GM21526 (cell line): ENCODE results near the gene RALGAPA1.
"Not testable (repeated sequence)": the region's sequence is repeated elsewhere in the genome, so short reads cannot be mapped to it uniquely, and the experiment has no call there.

Experiments used
- ATAC-seq: cut with Tn5 transposase; IDR thresholded peaks from one replicate; pipeline ENCODE4 v1.9.1; 2021; ENCODE audit warnings: moderate library complexity; ENCODE audit not compliant: unreplicated experiment, low FRiP score

Gene RALGAPA1

DNA sequence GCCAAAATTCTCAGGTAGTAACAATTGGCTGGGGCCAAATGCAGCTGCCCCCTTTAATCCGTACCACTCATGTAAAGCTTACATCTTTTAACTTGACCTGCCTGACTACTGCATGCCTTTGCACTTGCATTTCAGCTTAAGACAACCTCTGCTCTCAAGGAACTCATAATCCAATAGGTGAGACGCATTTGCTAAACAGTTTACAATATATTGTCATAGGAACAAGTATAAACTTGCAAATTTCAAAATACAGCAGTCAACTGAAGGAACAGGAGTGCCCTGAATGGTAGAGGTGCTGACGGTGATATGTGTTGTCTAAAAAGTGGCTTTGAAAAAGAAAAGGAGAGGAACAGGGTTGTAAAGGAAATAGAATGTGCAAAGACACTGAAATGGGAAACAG, 13.4 kb upstream of the RALGAPA1 start:
- ATAC-seq: no peak

DNA sequence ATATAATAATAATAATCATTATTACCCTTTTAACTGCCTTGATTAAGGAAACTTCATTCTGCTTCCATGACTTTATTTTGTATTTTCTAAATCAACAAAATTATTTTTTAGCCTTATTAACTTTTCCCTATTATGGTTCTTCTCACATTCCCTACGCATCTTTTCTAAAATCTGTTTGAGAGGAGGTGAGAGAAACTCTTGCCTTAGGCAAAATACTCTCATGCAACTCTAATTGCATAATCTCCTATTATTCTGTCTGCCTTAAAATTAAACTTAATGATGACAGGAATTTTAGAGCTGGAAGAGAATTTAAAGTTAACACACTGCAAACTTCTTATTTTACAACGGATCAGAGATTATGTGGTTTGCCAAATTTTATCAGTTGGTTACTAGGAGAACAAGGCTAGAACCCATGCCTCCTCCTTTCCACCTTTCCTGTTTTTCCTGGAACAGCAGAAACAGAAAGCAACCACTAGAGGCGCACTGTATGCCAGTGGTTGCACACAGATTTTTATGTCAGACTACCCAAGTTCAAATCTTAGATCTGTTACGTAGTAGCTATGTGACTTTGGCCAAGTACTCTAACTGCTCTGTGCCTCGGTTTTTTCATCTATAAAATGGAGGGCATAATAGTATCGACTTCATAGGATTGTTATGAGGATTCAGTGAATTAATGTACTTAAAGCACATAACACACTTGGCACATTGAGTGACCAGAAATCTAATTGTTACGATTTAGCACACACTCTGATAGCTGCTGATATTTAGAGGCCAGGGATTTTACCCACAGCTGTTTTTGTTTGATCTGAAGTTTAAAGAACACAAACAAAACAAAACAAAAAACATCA, 12.7 kb upstream of the RALGAPA1 start:
- ATAC-seq: no peak

DNA sequence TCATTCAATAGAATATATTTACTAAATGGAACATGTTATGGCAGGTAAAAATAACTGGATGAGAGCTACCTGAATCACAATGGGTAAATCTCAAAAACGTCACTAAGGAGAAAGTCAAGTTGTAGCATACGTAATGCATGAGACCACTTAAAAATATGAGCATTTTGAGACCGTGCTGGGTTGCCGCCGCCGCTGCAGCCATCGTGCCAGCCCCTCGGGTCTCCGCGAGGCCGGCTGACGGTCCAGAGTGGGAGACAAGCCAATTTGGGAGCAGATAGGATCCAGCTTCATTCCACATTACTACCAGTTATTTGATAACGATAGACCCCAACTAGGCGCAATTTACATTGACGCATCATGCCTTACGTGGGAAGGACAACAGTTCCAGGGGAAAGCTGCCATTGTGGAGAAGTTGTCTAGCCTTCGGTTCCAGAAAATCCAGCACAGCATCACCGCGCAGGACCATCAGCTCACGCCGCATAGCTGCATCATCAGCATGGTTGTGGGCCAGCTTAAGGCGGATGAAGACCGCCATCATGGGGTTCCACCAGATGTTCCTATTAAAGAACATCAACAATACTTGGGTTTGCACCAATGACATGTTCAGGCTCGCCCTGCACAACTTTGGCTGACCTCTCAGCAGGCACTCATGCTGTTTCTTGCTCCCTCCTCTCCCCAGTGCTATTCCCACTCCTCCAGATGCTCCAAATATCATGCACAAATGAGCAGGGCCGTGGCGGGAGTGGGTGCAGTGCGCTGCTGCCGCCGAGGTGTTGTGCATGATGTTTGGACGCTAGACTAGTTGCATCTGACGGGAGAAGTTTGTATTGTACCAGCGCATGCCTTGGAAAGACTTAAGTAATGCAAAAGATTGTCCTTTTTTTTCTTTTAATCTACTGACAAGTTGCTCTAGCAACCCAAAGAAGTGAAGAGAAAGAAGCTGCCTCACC, 10.8 kb upstream of the RALGAPA1 start:
- no peak for ATAC-seq

DNA sequence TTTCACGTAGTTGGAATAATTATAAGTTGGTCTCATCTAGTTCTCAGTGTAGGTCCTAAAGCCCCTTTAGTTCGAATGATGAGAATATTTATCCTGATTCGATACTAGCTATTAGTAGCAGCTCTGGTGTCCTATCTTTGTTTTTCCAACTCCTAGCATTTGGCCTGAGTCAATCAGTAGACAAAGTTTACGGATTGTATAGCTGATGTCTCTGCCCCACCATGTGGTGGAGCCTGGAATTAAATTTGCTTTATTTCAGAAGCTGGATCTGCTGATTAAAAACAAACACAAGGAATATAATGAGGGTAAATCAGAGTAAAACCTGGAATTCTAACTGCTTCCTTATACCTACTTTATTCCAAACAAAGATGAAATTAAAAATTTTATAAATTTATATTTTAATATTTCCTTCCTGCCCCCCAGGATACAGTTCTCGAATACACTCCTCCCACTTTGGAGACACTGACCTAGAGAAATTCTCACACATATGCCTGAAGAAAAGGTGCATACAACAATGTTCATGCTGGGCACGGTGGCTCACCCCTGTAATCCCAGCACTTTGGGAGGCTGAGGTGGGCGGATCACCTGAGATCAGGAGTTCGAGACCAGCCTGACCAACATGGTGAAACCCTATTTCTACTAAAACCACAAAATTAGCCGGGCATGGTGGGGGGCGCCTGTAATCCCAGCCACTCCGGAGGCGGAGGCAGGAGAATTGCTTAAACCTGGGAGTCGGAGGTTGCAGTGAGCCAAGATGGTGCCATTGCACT, 9.4 kb upstream of the RALGAPA1 start:
- no peak for ATAC-seq

- ATAC-seq: peak; percentile 63
Observed at GRCh38 chr14:35814371-35815005, 5.4 kb upstream of the RALGAPA1 start.

DNA sequence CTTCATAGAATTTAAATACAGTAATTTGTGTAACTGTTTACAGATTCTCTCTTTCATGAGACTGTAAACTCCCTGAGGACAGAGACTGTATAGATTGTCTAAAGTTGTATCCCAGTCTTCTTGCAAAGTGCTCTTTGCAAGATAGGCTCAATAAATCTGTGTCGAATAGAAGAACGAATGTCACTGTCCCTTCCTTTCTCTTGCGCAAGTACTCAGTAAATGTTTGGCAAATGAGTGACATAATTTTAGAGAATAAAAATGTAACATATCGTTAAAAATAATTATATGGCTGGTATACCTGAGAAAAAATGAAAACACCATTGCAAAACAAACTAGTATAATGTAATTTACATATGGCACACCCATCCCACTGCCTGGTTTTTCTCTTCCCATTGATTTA, 1.9 kb upstream of the RALGAPA1 start:
- ATAC-seq: no peak

DNA sequence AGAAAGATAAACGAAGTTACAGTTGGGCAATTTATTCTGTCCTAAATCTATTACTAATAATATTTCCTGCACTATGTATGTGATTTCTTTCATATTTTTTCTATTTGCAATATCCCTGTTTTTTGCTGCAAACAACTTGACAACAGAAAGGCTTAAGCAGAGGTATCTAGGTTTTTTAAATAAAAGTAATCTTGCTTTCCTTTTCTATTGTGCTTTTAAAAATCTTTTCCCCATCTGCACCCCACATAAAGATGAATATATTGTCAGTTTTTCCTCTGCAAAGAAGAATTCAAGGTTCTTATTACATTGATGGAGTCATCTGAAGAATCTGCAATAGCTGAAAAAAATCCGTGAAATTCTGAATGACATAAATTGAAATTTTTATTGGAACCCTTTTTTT, 502 bp upstream of the RALGAPA1 start:
- ATAC-seq: no peak

GRCh38 chr14:35808076-35808637, 938 bp downstream of the RALGAPA1 start:
- no peak for ATAC-seq

GRCh38 chr14:35807131-35807961, 1.7 kb downstream of the RALGAPA1 start:
- ATAC-seq: no peak

DNA sequence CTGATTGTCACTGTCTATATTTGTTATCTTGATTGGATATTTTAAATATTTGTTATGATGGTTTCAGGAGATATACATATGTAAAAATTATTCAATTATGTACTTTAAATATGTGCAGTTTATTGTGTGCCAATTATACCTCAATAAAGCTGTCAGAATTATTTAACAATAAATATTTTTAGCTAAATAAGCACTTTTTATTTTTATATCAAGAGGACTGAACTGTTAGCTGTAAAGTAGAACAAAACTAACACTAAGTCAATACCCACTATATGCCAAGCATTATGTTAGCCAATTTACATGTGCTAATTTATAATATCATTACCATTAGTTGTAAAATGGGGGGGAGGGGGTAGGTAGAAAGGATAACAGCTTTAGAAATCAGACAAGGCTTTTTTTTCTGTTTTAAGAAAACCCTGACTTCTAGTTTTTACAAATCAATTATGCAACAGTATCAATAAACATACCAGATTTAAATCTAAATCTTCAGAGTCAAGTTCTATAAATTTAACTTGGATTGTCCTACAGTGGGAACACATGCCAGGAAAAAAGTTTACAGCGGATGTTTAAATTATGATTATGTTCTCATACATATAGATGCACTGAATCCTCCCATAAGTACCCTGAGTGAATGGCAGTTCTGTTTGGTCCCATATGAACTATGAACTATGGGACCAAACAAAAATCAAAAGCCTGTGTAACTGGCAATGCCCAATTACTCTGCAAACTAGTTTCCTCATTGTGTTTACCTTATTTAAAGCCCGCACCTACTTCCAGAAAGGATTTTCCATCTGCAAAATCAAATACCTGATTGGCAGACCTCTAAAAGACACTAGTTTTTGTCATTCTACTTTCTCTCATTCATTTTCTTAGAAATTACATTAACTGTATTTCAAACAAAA, 2.8 kb downstream of the RALGAPA1 start:
- ATAC-seq: no peak

GRCh38 chr14:35797796-35798195, 11.3 kb downstream of the RALGAPA1 start:
- no peak for ATAC-seq

DNA sequence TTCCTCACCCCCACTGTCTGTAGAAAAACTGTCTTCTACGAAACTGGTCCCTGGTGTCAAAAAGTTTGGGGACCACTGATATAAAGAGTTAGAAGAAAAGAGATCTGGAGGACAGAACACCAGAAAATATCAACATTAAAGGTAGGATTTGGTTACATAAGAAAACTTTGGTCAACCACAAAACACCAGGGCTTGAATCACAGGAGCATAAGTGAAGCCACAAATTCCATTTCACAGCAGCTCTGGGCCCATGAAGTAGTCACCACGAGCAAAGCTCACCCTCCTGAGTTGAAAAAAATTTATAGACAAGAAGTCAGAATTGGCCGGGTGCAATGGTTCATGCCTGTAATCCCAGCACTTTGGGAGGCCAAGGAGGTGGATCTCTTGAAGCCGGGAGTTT, 19.4 kb downstream of the RALGAPA1 start:
- no peak for ATAC-seq

GRCh38 chr14:35786856-35787255, 22.2 kb downstream of the RALGAPA1 start:
- no peak for ATAC-seq

GRCh38 chr14:35783699-35784098, 25.4 kb downstream of the RALGAPA1 start:
- no peak for ATAC-seq

GRCh38 chr14:35779368-35779767, 29.7 kb downstream of the RALGAPA1 start:
- ATAC-seq: no peak

GRCh38 chr14:35777550-35777949, 31.5 kb downstream of the RALGAPA1 start:
- not testable (repeated sequence) for ATAC-seq

- no peak for ATAC-seq
Observed at GRCh38 chr14:35776823-35777222, 32.3 kb downstream of the RALGAPA1 start.

DNA sequence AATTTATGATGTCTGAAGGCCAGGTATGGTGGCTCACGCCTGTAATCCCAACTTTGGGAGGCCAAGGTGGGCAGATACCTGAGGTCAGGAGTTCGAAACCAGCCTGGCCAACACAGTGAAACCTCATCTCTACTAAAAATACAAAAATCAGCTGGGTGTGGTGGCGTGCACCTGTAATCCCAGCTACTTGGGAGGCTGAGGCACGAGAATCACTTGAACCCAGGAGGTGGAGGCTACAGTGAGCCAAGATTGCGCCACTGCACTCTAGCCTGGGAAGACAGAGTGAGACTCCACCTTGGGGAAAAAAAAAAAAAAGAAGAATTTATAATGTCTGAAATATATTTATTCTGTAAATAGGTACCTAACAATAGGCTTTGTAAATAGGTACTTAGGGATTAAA, 33.0 kb downstream of the RALGAPA1 start:
- not testable (repeated sequence) for ATAC-seq
